GM18907 (cell line): ENCODE results near the gene NAA60.

Experiments
- ATAC-seq: cut with Tn5 transposase; IDR thresholded peaks from one replicate; pipeline ENCODE4 v1.9.1; 2021; ENCODE audit warnings: mild to moderate bottlenecking, moderate library complexity; ENCODE audit not compliant: unreplicated experiment

NAA60 gene

DNA sequence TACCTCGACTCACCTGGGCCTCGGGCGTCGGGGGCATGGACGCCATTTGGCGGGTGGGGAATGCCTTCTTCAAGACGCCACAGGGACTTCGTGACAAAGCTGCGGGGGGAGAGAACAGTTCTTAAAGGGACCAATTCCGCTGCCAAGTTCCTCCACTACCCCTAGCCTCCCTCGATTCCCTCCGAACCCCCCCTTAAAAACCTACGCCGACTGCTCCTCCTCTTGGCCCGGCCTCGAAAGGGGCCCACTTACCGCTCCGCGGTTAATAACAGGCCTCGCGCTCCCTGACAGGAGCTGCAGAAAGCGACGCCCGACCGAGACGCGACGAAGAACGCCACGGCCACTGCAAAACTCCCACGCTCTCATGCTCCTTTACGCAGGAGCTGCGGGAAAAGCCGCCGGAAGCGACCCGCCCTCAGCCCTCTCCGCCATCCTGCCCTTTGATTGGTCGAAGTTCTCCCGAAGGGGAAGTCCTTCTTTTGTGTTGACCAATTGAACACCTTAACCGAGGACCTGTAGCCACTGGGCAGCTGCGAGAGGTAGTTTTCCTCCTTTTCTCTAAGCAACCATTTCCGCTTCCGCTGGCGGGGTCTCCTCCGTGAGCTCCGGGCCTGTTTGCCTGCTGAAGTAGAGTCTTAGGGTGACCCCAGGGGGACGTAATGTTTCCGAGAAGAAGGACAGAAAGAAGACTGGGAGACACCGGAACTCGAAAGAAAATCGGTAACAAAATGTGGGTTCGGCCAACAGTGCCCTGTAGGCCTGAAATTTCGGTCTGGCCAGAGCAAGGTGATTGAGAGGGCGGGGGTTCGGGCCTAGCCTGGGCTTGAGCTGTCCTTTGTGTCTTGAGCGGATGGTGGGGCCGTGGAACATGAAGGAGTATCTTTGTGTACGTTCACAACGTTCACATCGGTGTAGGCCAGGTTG is at the start of gene NAA60, which contains the start of gene ZNF597:
NAA60 (plus strand) TSS at position 573 of the 924 bp plus-strand sequence. CDS start 32,548 bp downstream, outside the sequence.
ZNF597 (minus strand) TSS at position 397 of the 924 bp plus-strand sequence; CDS start at position 46, 351 bp downstream.
- ATAC-seq: peak; percentile 91

- no peak for ATAC-seq
Observed at GRCh38 chr16:3400446-3400778, 43.1 kb upstream of the NAA60 start.

DNA sequence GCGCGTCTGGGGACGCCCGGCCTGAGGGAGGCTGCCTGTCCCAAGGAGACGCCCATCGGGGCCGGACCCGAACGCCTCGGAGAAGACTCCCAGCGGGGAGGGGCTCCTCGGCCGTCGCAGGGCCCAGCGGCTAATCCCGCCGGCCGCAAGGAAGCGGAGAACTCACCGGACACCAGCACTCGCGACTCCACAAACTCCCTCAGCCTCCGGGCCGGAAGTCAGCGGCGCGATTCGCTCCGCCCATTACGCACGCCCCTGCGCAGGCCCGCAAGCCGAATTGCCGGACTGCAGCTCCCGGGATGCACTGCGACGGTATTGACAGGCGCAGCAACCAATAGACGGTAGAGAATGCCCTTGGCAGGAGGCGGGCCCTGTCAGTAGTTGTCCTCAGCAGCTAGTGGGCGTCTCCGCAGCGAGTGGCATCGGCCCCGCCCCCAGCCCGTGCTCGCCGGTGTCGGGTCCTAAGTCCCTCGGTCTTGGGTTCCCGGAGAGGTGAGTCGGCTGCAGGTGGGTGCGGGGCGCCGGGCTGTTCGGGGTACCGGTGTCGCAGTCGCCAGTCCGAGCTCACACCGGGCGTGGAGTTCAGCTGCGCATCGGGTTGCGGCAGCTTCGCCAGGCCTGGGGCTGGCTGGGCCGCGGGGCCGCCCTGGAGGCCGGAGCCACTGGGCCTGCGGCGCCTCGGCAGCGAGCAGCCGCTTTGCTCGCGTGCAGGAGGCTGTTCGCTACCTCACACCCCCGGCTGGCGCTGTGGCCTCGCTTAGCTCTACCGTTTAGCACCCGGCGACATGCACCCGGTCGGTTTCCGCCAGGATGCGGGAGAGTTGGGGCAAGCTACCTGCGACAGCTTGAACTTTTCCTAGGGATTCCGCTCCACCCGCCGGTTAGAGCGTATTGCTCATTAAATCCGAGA is 42.4 kb upstream of the NAA60 start, which contains the start of the genes ZNF174 and ZSCAN32:
ZNF174 (plus strand) TSS at position 437 of the 910 bp plus-strand sequence. CDS start 790 bp downstream, outside the sequence.
ZSCAN32 (minus strand) TSS at position 226 of the 910 bp plus-strand sequence. CDS start 3,447 bp downstream, outside the sequence.
- ATAC-seq: peak; percentile 97

DNA sequence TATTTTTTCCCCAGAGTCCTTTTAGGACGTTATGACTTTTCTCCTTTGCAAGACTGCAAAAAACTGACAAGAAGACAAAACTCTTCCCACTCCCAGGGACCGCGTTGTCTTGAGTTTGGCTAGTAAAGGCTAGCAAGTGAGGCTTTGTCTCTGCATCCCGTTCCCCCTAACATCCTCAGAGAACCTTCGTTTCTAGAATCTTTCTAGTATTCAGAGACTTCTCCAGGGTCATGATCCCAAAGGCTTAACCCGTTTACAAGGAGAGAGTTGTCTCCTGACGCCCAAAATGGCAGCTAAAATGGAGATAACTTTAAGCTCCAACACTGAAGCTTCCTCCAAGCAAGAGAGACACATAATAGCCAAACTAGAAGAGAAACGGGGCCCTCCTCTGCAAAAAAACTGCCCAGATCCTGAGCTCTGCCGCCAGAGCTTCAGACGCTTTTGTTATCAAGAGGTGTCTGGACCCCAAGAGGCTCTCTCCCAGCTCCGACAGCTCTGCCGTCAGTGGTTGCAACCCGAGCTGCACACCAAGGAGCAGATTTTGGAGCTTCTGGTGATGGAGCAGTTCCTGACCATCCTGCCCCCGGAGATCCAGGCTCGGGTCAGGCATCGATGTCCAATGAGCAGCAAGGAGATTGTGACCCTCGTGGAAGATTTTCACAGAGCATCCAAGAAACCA is 41.6 kb upstream of the NAA60 start:
- ATAC-seq: no peak

GRCh38 chr16:3408561-3409197 is 34.8 kb upstream of the NAA60 start:
- ATAC-seq: no peak

- no peak for ATAC-seq
Observed at GRCh38 chr16:3413730-3414379, 29.6 kb upstream of the NAA60 start.

- no peak for ATAC-seq
Observed at GRCh38 chr16:3431779-3432219, 11.7 kb upstream of the NAA60 start.

GRCh38 chr16:3434373-3434772 is 9.1 kb upstream of the NAA60 start:
- no peak for ATAC-seq

DNA sequence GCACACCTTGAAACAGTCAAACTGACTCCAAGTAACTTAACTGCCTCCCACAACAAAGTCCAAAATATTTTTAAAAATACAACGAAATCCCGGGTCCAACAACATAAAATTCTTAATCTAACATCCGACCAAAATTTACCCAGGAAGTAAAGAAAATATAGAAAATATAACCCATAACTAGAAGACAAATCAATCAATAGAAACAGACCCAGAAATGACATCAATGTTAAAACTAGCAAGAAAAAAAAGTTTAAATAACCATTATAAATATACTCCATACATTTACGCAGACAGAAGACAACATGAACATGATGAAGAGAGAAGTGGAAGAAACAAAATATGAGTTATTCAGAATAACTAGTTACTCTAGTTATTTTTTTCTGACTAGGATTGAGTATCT is 3.8 kb upstream of the NAA60 start:
- ATAC-seq: no peak

DNA sequence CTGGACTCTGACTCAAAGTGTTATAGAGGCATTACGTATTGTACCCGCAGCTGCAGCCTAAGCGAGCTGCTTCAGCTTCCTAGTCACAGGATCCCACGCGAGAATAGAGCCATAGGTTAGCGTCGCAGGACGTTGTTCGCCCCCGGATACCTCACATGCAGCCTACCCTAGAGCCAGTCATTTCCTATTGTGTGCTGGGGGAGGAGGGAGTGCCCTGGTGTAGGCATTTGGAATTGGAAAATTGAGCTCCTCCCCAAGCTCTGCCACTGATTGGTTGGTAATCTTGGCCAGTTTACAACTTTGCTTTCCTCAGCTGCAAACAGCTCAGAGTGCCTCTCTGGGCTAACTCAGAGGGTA is 530 bp downstream of the NAA60 start:
- peak; percentile 26 for ATAC-seq

DNA sequence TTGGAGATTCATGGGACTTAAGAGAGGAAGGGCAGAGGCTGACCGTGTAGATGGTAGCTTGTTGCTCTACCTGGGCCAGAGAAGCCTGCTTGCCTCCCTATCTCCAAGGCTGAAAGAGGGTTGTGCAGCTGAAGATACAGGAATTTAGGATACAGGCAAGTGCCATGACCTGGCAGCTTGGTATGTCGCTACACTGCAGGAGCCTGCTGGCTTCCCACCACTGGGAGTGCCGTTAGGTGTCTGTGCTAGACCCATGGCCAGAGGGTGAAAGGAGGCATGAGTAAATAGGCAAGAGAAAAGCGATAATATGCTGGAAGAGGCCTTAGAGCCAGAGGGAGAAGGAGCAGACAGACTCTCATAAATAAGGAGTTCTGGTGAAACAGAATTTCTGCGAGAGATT is 10.6 kb downstream of the NAA60 start:
- no peak for ATAC-seq

DNA sequence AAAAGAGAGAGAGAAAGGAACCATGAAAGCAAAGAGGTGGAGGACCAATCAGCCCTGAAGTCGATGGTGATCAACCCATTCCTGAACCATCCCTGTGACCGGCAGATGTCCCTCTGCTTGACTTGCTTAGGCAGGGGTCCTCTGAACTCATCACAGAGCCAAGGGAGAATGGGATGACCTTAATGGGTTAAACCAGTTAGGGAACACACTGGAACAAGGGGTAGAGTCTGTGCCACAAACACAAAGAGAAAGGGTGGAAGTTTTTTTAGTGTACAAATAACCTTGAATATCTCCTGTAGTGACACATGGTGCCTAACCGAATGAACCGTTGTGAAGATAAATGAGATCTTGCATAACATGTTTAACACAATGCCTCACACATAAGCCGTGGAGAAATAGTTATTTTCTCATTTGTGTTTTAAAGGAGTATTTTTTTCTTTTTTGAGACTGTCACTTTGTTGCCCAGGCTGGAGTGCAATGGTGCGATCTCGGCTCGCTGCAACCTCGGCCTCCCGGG is 11.2 kb downstream of the NAA60 start:
- ATAC-seq: no peak

- peak; percentile 75 for ATAC-seq
Observed at GRCh38 chr16:3457434-3458252, 14.2 kb downstream of the NAA60 start.

DNA sequence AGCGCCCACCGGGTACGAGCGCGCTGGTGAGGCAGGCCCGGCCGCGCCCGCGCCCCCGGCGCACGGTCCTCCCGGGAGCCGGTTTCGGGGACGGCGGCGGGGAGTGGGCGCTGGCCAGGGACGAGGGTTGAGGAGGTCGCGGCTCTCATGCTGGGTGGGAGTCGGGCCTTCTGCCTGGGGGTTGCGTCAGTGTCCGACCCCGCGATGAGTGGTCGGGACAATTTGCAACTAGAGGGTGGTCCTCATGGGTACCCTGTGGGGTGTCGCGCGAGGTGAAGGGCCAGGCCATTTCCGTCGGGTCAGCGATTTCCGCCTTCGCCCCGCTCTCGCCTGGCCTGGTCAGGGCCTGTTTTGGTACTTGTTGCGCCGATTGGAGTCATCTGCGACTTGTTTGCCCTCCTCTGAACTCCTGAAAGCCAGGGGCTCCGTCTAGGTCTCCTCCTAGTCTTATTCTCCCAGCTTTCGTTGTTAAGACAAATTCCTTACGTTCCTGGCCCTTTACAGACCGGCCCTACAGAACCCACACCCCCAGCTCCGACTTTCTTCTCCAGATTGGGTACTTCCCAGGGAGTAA is 14.9 kb downstream of the NAA60 start:
- peak; percentile 10 for ATAC-seq

DNA sequence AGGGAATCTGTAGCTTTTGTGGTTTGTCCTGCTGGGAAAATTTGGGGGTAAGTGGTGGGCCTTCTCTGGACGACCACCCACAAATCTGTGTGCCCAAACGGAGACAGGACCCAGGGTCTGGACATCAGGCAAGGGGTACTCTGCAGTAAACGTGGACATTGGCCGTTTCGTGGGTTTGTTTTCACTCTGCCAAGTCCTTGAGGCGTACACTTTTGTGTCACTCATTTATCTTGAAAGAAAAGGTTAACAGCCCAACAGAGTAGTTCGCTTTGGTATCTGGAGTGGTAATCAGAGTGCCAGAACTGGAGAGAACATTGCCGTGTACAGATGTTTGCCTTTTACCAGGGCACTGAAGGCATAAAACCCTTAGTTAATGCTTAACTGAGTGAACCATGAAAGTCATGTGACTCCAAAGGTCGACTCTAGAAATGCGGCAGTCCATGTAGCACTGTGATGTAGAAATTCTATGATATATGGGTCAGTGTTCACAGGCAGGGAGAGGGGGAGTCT is 15.4 kb downstream of the NAA60 start:
- peak; percentile 41 for ATAC-seq

GRCh38 chr16:3459401-3460090 is 16.1 kb downstream of the NAA60 start:
- no peak for ATAC-seq

- ATAC-seq: no peak
Observed at GRCh38 chr16:3460121-3460520, 16.6 kb downstream of the NAA60 start.
